HG03439 (cell line): ENCODE measurements around the gene FAM76B.
"Not testable (repeated sequence)": the region's sequence is repeated elsewhere in the genome, so short reads cannot be mapped to it uniquely, and the experiment has no call there.

Source experiments
- ATAC-seq: cut with Tn5 transposase; IDR thresholded peaks from one replicate; pipeline ENCODE4 v1.9.1; 2021; ENCODE audit warnings: mild to moderate bottlenecking, moderate library complexity; ENCODE audit not compliant: unreplicated experiment

Gene FAM76B

GRCh38 chr11:95789506-95790122 lies at the start of gene FAM76B:
TSS of gene FAM76B (minus strand) at chr11:95789782. CDS start at chr11:95789478, 304 bp downstream.
- ATAC-seq = peak; percentile 74

- peak; percentile 91 for ATAC-seq
These were observed 46.3 kb upstream of the FAM76B start for GRCh38 chr11:95835768-95836488.

GRCh38 chr11:95835351-95835750 lies 45.8 kb upstream of the FAM76B start:
- ATAC-seq = no peak

- ATAC-seq = no peak
These were observed 43.8 kb upstream of the FAM76B start for GRCh38 chr11:95833378-95833777.

- no peak for ATAC-seq
These were observed 43.2 kb upstream of the FAM76B start for GRCh38 chr11:95832763-95833162.

- ATAC-seq = no peak
These were observed 41.8 kb upstream of the FAM76B start for GRCh38 chr11:95831198-95831883.

- no peak for ATAC-seq
These were observed 40.1 kb upstream of the FAM76B start for GRCh38 chr11:95829580-95830259.

GRCh38 chr11:95827696-95828095 lies 38.1 kb upstream of the FAM76B start:
- ATAC-seq = no peak

GRCh38 chr11:95821640-95822039 lies 32.1 kb upstream of the FAM76B start:
- no peak for ATAC-seq

GRCh38 chr11:95816037-95816436 lies 26.5 kb upstream of the FAM76B start:
- ATAC-seq = no peak

- ATAC-seq = not testable (repeated sequence)
These were observed 21.5 kb upstream of the FAM76B start for GRCh38 chr11:95811052-95811451.

GRCh38 chr11:95806464-95806863 lies 16.9 kb upstream of the FAM76B start:
- ATAC-seq = not testable (repeated sequence)

GRCh38 chr11:95805869-95806268 lies 16.3 kb upstream of the FAM76B start:
- ATAC-seq = no peak

GRCh38 chr11:95803973-95804372 lies 14.4 kb upstream of the FAM76B start:
- ATAC-seq = no peak

GRCh38 chr11:95802806-95803205 lies 13.2 kb upstream of the FAM76B start:
- ATAC-seq = no peak

GRCh38 chr11:95800438-95800837 lies 10.9 kb upstream of the FAM76B start:
- no peak for ATAC-seq

GRCh38 chr11:95799546-95799945 lies 10.0 kb upstream of the FAM76B start:
- no peak for ATAC-seq

- ATAC-seq = no peak
These were observed 6.9 kb upstream of the FAM76B start for GRCh38 chr11:95796501-95796900.

- no peak for ATAC-seq
These were observed 6.2 kb upstream of the FAM76B start for GRCh38 chr11:95795627-95796295.

GRCh38 chr11:95794086-95794485 lies 4.5 kb upstream of the FAM76B start:
- ATAC-seq = no peak

- ATAC-seq = no peak
These were observed 3.5 kb upstream of the FAM76B start for GRCh38 chr11:95793116-95793515.
